NCI-H2227 treated with DMSO at 0.1 percent for 48 hours (cell line): ENCODE results near the gene GAS5.

Experiments used
- DNase-seq: peaks from one replicate; lab custom pipeline; 2025; lab: John Stamatoyannopoulos, UW

The GAS5 gene

GRCh38 chr1:173824315-173825081 lies 43.3 kb downstream of the GAS5 start, which contains the start of the genes CENPL and DARS2:
CENPL (minus strand) TSS chr1:173824883; CDS start chr1:173811299, 13,584 bp downstream.
DARS2 (plus strand) TSS chr1:173824673; CDS start chr1:173825230, 557 bp downstream.
- peak; percentile 99 for DNase-seq

GRCh38 chr1:173823781-173824314 lies 43.9 kb downstream of the GAS5 start:
- no peak for DNase-seq

GRCh38 chr1:173821680-173822079 lies 46.1 kb downstream of the GAS5 start:
- DNase-seq = no peak

GRCh38 chr1:173818459-173818858 lies 49.3 kb downstream of the GAS5 start:
- no peak for DNase-seq
